AG04450 (cell line): ENCODE measurements around the gene EFCAB14. TPM values are rescaled to one million over a fixed set of nuclear protein-coding genes. Genes with fewer than 3 reads are reported as not detected.

ENCODE experiments used
- CTCF ChIA-PET: fragments of 300-600, 350-600 bp; formaldehyde crosslinking; extraction: SDS; loops from one replicate; lab custom pipeline; 2022; ENCODE audit warnings: antibody characterized with exemption, inconsistent platforms; lab: Charles Lee
- POLR2A ChIA-PET: fragments of 350-600 bp; formaldehyde crosslinking; extraction: SDS; loops from one replicate; lab custom pipeline; 2021; ENCODE audit warnings: antibody characterized with exemption, inconsistent platforms; lab: Yijun Ruan, JAX
- DNase-seq: peaks from one replicate; pipeline ENCODE4 v3.0.0-alpha.2; 2011; ENCODE audit warnings: low read depth, low spot score
- H3K27ac ChIP-seq: one replicate; pipeline ENCODE4 v1.5.1; 2012; ENCODE audit warnings: low read depth, low read length, control low read depth
- H3K27me3 ChIP-seq: one replicate; pipeline ENCODE4 v1.6.0; 2012; ENCODE audit warnings: low read length; ENCODE audit not compliant: control insufficient read depth, insufficient read depth
- H3K4me3 ChIP-seq: 2 replicates; pipeline ENCODE4 v1.5.1; 2011; ENCODE audit warnings: mild to moderate bottlenecking, low read depth, low read length, control low read depth
- H3K9me3 ChIP-seq: 2 replicates; pipeline ENCODE4 v1.5.1; 2012; ENCODE audit warnings: low read length; ENCODE audit not compliant: control insufficient read depth, insufficient read depth
- polyA plus RNA-seq: library from polyadenylated mRNA; depleted of rRNA; stranded (reverse); fragments of >200 nt; gene quantifications from 2 replicates; pipeline ENCODE4 v1.2.3, GENCODE V29; 2011; rRNA removed
- TF ChIP-seq, protein P1 (sequence below): IDR thresholded peaks from 2 replicates; pipeline ENCODE4 v1.5.1; 2011; ENCODE audit warnings: low read depth, low read length, control low read depth, inconsistent platforms

The EFCAB14 gene
- polyA plus RNA-seq, 1 experiment, result 69.9 TPM

DNA sequence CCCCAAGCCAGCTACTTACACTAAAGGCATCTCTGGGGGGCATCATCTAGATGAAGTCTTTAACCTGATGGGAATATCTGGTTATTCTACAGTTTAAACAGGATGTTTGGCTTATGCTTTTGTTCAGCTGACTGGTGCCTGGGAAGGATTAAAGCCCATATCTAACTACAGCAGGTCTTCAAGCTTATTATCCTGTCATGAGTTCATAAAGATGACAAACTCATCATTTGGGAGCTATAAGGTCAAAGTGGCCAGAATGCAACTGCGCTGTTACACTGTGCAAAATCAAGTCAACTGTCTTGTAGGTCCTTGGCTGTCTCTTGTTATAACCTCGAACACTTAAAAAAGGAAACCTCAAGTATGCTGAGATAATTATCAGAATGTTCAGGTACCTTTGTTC lies 83.7 kb downstream of the EFCAB14 start:
- no peaks in the 10 kb centered on the region for H3K27me3 ChIP-seq
- POLR2A ChIA-PET, result no interaction called here
- CTCF ChIA-PET, result interaction anchor here (0.9 to 1.1 kb wide), 2 partner anchors 13 to 87 kb away, joined by 4 read pairs; no protein-coding TSS in a partner anchor

DNA sequence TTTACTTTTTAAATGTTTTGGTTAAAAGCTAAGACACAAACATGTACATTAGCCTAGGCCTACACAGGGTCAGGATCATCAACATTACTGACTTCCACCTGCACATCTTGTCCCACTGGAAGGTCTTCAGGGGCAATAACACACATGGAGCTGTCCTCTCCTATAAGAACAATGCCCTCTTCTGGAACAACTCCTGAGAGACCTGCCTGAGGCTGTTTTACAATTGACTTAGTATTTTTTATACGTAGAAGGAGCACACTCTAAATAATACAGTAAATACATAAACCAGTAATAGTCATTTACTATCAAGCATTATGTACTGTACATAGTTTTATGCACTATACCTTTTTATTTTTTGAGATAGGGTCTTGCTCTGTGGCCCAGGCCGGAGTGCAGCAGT lies 88.2 kb downstream of the EFCAB14 start:
- POLR2A ChIA-PET, result interaction anchor here (1.1 kb wide), 1 partner anchor 13 kb away, joined by 3 read pairs; no protein-coding TSS in a partner anchor
- DNase-seq, result no peak

More for the DNA sequence above, 83.7 kb downstream of the EFCAB14 start:
- Histone ChIP-seq H3K9me3 (no peaks in the 10 kb centered on the region), H3K27ac (no peak overlapping the region), H3K4me3 (no peak overlapping the region)
- DNase-seq, result no peak
- TF ChIP-seq, protein P1, sequence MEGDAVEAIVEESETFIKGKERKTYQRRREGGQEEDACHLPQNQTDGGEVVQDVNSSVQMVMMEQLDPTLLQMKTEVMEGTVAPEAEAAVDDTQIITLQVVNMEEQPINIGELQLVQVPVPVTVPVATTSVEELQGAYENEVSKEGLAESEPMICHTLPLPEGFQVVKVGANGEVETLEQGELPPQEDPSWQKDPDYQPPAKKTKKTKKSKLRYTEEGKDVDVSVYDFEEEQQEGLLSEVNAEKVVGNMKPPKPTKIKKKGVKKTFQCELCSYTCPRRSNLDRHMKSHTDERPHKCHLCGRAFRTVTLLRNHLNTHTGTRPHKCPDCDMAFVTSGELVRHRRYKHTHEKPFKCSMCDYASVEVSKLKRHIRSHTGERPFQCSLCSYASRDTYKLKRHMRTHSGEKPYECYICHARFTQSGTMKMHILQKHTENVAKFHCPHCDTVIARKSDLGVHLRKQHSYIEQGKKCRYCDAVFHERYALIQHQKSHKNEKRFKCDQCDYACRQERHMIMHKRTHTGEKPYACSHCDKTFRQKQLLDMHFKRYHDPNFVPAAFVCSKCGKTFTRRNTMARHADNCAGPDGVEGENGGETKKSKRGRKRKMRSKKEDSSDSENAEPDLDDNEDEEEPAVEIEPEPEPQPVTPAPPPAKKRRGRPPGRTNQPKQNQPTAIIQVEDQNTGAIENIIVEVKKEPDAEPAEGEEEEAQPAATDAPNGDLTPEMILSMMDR, result no peak

More for the DNA sequence above, 88.2 kb downstream of the EFCAB14 start:
- CTCF ChIA-PET, result interaction anchor here (0.6 to 1.0 kb wide), 2 partner anchors 8 to 224 kb away, joined by 3 read pairs; no protein-coding TSS in a partner anchor
- Histone ChIP-seq H3K27me3 (no peaks in the 10 kb centered on the region), H3K27ac (no peak overlapping the region), H3K4me3 (no peak overlapping the region), H3K9me3 (no peaks in the 10 kb centered on the region)
- TF ChIP-seq, protein P1, result no peak

Other genes with a start within 250 kb of the EFCAB14 start
- not detected in 2 replicates for gene DMBX1, start 229.3 kb downstream of the EFCAB14 start, polyA plus RNA-seq
- not detected in 2 replicates for gene KNCN, start 167.5 kb downstream of the EFCAB14 start, polyA plus RNA-seq
- gene MKNK1, start 114.8 kb downstream of the EFCAB14 start, polyA plus RNA-seq, result 38.0 and 41.5 TPM in 2 replicates
- gene MOB3C, start 102.3 kb downstream of the EFCAB14 start, polyA plus RNA-seq, result 11.9 and 13.0 TPM in 2 replicates
- gene ATPAF1, start 50.8 kb downstream of the EFCAB14 start, polyA plus RNA-seq, result 83.8 and 85.6 TPM in 2 replicates
- gene TEX38, start 47.3 kb downstream of the EFCAB14 start, polyA plus RNA-seq, result not detected in 2 replicates
- gene CYP4B1, start 79.9 kb upstream of the EFCAB14 start, polyA plus RNA-seq, result not detected in 2 replicates
- gene CYP4A11, start 222.4 kb upstream of the EFCAB14 start, polyA plus RNA-seq, result not detected in 2 replicates